Epithelial cell of esophagus (primary cell): ENCODE data around the gene ABCC10.

Experiments
- DNase-seq: peaks from one replicate; pipeline ENCODE4 v3.0.0; 2010; ENCODE audit warnings: low read depth
- H3K4me3 ChIP-seq: 2 replicates; pipeline ENCODE4 v1.5.1; 2011; ENCODE audit warnings: mild to moderate bottlenecking, low read length, control low read depth
- CTCF ChIP-seq: IDR thresholded peaks from 2 replicates; pipeline ENCODE4 v1.5.1; 2011; ENCODE audit warnings: low read depth, mild to moderate bottlenecking, low read length, control low read depth, inconsistent platforms; ENCODE audit not compliant: insufficient read depth; ENCODE audit errors: missing control alignments

Gene ABCC10

GRCh38 chr6:43472515-43472914 is 45.2 kb downstream of the ABCC10 start:
- no peak for DNase-seq
- H3K4me3 ChIP-seq, result no peak overlapping the region
- no peak for TF ChIP-seq CTCF

GRCh38 chr6:43475516-43475915 is 48.2 kb downstream of the ABCC10 start:
- TF ChIP-seq CTCF, result no peak
- no peak for DNase-seq
- no peak overlapping the region for H3K4me3 ChIP-seq

- DNase-seq, result no peak
Measured at GRCh38 chr6:43476746-43477145, 49.4 kb downstream of the ABCC10 start.

GRCh38 chr6:43477235-43478007 is 50.1 kb downstream of the ABCC10 start, which contains the start of gene TJAP1:
TJAP1 (plus strand) TSS chr6:43477570; CDS start chr6:43499002, 21,432 bp downstream.
- TF ChIP-seq CTCF, result no peak
- H3K4me3 ChIP-seq, result peak within 1 kb of the TSS; percentile 70
- DNase-seq, result peak; percentile 88

More at GRCh38 chr6:43476746-43477145, 49.4 kb downstream of the ABCC10 start:
- no peak overlapping the region for H3K4me3 ChIP-seq
- no peak for TF ChIP-seq CTCF

GRCh38 chr6:43478008-43478372 is 50.6 kb downstream of the ABCC10 start:
- no peak for TF ChIP-seq CTCF
- H3K4me3 ChIP-seq, result peak overlapping the region; percentile 70
- no peak for DNase-seq

- DNase-seq, result peak; percentile 94
- no peak for TF ChIP-seq CTCF
- H3K4me3 ChIP-seq, result no peak overlapping the region
Measured at GRCh38 chr6:43481075-43481474, 53.7 kb downstream of the ABCC10 start.

GRCh38 chr6:43481591-43482236 is 54.4 kb downstream of the ABCC10 start:
- DNase-seq, result peak; percentile 94
- TF ChIP-seq CTCF, result no peak
- no peak overlapping the region for H3K4me3 ChIP-seq
